HEK293T (cell line): Measurements from ENCODE around the gene PAPPA2.

Experiments
- BHLHE40 ChIP-seq: fragments of 450-650 bp; IDR thresholded peaks from 2 replicates; pipeline ENCODE4 v1.6.1; 2016; ENCODE audit warnings: mild to moderate bottlenecking, moderate library complexity, borderline replicate concordance
- ELF4 ChIP-seq: fragments of 450-650 bp; IDR thresholded peaks from 2 replicates; pipeline ENCODE4 v1.6.1; 2017; ENCODE audit warnings: antibody characterized with exemption
- FOXM1 ChIP-seq: fragments of 450-650 bp; IDR thresholded peaks from 2 replicates; pipeline ENCODE4 v1.6.1; 2017; ENCODE audit warnings: mild to moderate bottlenecking, borderline replicate concordance
- HDGF ChIP-seq: fragments of 450-650 bp; IDR thresholded peaks from 2 replicates; pipeline ENCODE4 v1.6.1; 2017; ENCODE audit warnings: antibody characterized with exemption, borderline replicate concordance
- LEF1 ChIP-seq: fragments of 450-650 bp; IDR thresholded peaks from 2 replicates; pipeline ENCODE4 v1.6.1; 2017; ENCODE audit warnings: mild to moderate bottlenecking, borderline replicate concordance
- NFRKB ChIP-seq: fragments of 450-650 bp; IDR thresholded peaks from 2 replicates; pipeline ENCODE4 v1.6.1; 2016; ENCODE audit warnings: mild to moderate bottlenecking, moderate library complexity
- SP1 ChIP-seq: fragments of 450-650 bp; IDR thresholded peaks from 2 replicates; pipeline ENCODE4 v1.6.1; 2017
- SUZ12 ChIP-seq: fragments of 450-650 bp; IDR thresholded peaks from 2 replicates; pipeline ENCODE4 v1.6.1; 2016; ENCODE audit warnings: mild to moderate bottlenecking
- ZNF384 ChIP-seq: fragments of 450-650 bp; IDR thresholded peaks from 2 replicates; pipeline ENCODE4 v1.6.1; 2016

DNA sequence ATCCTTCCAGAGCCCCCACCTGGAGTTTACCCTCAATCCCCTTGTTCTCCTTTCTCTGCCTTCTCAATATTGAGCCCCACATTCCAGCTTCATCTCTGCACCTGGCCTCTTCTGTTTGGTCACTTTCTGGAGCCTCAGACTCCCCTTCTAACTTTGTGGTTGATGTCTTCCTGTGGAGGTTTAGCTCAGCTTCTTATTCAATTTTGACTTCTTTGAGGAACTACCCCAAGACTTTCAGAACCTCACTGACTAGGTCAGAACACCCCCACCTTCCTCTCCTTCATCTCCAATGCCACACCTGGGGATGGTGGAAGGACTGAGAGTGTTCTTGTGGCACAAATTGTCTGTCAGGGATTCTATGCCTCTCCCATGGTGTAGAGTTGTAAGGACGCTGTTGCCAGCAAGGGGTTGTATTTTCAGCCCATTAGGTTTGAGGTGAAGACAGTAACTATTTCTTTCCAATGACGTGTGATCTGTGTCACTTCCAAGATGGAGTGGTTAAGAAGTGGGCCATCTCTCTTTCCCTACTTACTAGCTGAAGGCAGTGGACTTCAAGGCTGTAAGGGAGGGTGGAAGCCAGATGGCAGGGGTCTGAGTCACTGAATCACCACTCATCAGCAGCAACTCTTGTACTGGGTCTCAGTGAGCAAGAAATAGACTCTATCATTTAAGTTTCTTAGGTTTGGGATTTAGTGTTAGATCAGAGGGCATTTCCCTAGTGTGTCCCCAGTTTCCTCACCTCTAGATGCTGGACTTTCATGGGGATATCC, 80.6 kb downstream of the PAPPA2 start:
- TF ChIP-seq ZNF384 (no peak), NFRKB (no peak), HDGF (no peak), SP1 (no peak), LEF1 (no peak), FOXM1 (no peak), BHLHE40 (no peak), ELF4 (no peak), SUZ12 (no peak)
